Stimulated activated naive CD4-positive, alpha-beta T cell (primary cell): ENCODE data around the gene ADAP1.

Source experiments
- DNase-seq, 6 experiments: peaks; one replicate each; lab custom pipeline; 2025; lab: John Stamatoyannopoulos, UW

Gene ADAP1

DNA sequence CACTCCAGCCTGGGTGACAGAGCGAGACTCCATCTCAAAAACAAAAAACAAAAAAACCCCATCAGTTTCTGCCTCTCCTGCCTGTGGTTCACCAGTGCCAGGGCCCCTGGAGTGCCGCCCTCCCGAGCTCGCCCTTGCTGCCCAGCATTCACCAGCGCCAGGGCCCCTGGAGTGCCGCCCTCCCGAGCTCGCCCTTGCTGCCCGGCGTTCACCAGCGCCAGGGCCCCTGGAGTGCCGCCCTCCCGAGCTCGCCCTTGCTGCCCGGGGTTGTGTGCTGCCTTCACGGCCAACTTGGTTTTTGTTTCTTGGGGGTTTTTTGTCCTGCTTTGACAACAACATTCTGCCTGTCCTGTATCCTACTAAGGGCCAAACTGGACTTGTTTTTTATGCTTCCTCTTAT lies 91.4 kb downstream of the ADAP1 start:
- DNase-seq: no peak

DNA sequence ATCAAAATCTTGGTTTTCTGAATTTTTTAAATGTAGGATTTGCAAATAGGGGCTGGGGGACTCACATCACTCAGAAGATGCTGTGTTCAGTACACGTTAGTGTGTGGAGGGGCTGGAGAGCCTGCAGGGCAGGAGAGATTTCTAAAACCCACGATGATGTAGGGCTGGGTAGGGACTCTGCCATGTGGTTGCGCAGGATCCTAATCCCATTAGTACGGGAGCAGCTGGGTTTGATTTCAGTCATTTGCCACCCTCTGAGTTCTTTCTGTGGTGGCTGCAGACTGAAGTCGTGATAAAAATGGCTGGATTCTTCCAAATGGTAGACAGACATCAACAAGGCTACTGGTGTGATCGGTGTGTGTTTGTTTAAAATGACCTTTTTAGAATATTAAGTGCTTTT lies 92.3 kb downstream of the ADAP1 start:
- no peak for DNase-seq

DNA sequence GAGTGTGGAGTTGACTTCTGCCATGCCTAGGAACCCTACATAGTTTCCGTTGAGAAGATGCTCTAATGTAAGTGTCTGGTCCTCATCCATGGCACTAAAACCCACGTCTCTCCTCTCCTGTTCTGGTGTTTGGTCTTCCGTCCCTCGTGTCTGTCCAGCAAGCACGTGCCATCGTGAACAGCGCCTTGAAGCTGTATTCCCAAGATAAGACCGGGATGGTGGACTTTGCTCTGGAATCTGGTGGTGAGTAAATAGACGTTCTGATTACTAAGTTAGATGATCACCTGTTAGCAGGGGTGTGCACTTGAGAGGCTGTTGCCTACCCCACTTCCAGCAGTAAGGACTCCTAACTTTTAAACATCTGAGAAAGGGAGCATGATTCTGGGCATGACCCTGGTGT lies 93.3 kb downstream of the ADAP1 start:
- DNase-seq: no peak

DNA sequence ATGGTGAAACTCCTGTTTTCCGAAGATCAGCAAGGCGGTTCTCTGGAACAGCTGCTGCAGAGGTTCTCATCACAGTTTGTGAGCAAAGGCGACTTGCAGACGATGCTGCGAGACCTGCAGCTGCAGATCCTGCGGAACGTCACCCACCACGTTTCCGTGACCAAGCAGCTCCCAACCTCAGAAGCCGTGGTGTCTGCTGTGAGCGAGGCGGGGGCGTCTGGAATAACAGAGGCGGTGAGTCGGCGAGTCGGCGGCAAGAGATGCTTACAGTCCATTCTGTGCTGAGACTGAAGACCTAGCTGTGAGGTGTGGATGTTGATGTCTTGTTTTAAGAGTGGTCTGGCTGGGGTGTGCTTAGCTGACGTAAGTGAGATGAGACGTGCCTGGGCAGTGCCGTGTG lies 94.3 kb downstream of the ADAP1 start:
- DNase-seq: no peak

DNA sequence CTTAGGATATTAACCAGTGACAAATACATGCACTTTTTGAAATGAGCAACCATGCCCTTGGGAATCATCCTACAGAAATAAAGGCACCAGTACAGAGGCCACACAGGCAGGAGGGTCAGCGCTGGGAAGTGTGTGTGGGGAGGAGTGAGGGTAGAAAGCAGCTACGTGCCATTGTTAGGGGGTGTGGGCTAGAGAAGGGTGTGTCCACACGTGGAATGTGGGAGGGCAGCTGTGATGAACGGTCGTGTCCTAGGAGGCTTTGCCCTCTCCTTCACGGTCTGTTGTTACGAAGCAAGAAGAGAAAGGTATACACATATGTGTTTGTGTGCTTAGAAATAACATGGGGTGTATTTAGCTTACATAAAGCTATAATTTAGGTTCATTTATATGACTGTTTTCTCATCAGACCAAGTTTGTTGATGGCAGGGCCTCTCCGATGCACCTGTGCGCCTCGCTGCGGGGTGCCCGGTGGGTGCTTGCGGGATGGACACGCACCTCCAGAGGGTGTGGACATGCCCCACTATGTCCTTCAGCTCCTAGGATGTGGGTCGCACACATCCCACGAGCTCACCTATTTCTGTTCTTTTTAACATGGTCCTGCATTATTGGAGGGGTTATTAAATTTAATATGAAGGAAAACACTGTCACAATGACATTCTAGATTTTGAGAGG lies 95.0 kb downstream of the ADAP1 start:
- no peak for DNase-seq

DNA sequence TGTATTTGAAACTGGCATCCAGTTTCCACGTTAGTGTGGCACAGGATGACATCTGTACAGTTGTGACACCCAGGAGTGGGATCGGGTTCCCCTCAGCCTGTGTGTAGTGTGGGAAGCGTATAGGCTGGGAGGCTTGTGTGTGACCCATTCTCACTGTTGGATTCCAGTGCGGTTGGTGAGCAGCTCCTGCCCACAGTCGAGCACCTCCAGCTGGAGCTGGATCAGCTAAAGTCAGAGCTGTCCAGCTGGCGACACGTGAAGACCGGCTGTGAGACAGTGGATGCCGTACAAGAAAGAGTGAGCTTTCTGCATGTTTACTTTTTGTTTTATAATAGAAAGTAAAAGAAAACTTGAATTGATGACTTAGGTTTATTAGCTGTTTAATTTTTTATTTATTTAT lies 96.8 kb downstream of the ADAP1 start:
- no peak for DNase-seq

DNA sequence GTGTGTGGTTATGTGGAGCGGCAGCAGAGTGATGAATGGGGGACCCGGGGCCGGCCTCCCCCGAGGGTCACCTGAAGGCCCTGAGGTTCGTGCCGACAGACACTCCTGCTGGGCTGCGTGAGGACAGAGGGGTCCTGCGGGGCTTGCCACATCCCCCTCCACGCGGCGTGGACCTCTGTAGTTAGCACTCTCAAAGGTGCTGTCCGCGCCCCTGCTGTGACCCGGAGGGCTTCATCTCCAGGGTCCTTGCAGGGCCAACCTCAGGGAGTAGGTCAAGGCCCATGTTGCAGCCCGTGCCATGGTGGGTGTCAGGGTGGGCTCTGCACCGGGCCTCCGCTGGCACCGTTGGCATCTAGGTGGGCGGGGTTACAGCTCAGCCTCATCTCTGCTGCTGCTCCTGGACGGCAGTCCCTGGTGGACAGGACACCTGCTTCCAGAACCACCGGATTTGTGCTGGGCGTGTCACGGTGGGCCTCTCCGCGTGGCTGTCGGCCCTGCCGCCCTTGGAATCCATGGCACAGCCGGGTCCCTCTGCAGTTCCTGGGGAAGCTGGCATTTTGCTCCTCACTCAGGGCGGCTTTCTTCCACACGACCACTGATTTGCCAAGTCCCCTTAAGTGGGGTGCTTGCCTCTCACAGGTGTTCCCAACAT lies 97.9 kb downstream of the ADAP1 start:
- DNase-seq: no peak

DNA sequence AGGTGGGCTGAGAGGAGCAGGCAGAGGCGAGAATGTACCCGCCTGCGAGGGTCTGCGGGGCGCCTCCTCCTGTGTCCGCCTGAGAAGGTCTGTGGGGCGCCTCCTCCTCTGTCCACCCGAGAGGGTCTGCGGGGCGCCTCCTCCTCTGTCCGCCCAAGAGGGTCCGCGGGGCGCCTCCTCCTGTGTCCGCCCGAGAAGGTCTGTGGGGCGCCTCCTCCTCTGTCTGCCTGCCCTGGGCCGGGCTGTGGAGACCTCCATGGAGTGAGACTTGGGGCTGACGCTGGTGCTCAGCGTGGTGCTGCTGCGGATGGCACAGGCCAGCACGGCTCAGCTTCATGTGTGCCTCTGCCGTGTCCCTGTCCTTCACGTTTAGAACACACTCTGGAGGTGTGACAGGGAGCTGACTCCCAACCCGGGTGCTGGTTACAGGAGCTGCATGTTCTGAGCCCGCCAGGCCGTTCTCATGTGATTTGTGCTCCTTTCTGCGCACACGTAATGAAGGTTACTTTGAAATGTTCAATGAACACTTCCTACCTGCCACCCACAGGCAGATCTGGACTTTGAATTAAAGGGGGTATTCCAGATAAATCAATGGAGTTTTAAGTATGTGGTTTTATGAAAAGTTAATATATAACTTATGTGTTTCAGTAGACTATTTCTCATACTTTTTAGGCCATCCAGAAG lies 98.7 kb downstream of the ADAP1 start:
- DNase-seq: no peak

DNA sequence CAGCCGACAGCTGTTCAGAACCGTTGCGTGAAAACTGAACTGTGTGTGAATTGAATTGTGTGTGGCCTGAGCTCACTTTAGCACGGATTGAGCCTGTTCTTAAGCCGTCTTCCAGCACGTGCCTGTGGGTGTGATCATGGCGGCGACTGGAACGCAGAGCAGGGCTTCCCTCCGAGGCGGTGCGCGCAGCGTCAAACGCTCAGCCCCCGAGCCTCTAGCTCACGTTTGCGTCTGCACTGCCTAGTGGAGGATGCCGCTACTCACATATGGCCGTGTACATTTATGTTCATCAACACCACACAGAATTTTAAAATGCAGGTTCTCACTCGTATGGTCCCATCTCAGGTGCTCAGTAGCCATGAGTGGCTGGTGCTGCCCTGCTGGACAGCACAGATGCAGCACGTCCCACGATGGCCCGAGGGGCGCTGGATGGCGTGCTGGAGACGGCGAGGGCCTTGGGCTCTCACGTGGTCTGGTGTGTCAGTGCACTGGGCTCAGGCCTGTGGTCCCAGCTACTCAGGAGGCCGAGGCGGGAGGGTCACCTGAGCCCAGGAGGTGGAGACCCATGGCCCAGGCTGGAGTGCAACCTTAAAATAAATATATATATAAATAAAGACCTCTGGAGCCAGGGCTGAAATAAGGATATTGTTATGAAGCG lies 100.2 kb downstream of the ADAP1 start:
- DNase-seq: no peak

DNA sequence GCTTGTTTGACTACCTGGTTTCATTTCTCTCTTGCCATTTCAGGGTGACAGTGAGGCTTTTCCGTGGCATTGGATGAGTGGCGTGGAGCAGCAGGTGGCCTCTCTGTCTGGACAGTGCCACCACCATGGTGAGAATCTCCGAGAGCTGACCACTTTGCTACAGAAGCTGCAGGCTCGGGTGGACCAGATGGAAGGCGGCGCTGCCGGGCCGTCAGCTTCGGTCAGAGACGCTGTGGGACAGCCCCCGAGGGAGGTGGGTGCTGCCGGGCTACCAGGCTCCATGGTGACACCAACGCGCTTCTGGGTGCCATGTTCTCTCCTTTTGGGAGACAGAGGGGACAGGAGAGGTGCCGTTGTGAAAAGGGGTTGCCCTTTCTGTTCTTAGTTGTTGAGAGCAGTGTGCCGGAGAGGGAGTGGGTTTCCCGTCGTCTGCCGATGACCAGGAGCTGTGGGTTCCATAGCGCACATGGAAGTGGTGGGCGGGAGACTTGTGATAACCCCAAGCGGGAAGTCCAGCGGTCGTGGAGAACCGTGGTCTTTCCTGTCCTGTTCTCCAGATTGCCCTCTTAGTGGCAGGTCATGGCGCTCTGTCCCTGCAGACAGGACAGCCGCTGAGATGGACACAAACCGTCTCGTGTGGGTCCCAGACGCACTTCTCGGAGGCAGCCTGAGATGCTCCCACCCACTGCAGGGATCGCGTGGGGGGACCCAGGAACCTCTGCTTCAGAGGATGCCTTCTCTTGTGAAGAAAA lies 100.9 kb downstream of the ADAP1 start:
- no peak for DNase-seq

DNA sequence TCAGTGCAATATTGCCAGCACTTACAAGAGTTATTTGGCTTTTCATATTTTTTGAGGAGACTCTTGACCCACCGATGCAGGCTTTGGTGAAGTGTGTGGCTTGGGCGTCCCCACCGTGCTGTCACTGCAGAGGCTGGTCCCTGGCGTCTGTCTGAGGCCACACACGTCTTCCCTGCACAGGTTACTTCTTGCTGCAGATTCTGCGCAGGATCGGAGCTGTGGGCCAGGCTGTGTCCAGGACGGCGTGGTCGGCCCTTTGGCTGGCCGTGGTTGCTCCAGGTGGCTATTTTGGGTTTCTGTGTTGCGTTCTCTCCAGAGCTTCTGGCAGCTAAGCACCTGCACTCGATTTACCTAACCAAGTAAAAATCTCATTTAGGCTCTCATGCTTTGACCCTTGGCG lies 103.3 kb downstream of the ADAP1 start:
- no peak for DNase-seq

DNA sequence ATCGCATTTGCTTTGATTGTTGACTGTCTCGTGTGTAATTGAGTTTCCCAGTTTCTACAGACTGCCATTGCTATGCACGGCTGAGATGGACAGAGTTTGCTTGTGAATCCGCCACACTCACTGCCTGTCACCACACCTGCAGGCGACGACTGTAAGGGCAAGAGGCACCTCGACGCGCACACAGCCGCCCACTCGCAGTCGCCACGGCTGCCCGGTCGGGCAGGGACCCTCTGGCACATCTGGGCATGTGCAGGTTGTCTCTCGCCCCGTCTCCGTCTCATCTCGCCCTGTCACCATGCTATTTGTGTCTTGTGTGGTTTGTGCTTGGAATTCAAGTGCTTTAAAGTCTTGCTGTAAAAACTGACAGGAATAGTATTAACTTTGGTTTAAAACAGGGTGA lies 104.7 kb downstream of the ADAP1 start:
- DNase-seq: no peak

DNA sequence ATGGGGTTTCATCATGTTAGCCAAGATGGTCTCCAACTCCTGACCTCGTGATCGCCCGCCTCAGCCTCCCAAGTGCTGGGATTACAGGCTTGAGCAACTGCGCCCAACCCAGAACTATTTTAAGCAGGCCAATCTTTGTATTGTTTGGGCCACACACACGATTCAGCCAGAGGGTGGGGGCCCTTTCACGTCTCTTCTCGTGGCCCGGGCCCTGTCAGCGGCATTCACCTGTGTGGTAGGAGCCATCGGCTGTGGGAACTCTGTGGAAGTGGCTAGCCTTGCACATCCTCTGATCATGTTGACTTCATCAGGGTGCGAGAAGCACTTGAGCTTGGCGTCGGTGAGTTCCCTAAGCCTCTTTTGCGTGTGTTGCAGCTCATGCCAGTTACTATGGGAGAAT lies 105.3 kb downstream of the ADAP1 start:
- DNase-seq: no peak
